SK-N-SH (cell line): ENCODE data around the gene IP6K1. TPM values are rescaled to one million over a fixed set of nuclear protein-coding genes. Genes with fewer than 3 reads are reported as not detected.

Source experiments
- CTCF ChIA-PET: fragments of 300-600, 350-600 bp; formaldehyde crosslinking; extraction: SDS; loops from one replicate; lab custom pipeline; 2021; lab: Yijun Ruan, JAX
- POLR2A ChIA-PET: fragments of 350-600 bp; sonication (Branson Sonifier 250); formaldehyde crosslinking; extraction: SDS; loops from one replicate; lab custom pipeline; 2020; ENCODE audit warnings: antibody characterized with exemption, inconsistent platforms; lab: Yijun Ruan, JAX
- DNase-seq: peaks from one replicate; pipeline ENCODE4 v3.0.0; 2012
- H2AFZ ChIP-seq: fragments of 200-600 bp; sonication (generic); 2 replicates; pipeline ENCODE4 v1.8.1; 2016; ENCODE audit warnings: antibody characterized with exemption, mild to moderate bottlenecking, low read depth
- H3F3A ChIP-seq: fragments of 200-600 bp; sonication (generic); replicated peaks from 2 replicates; pipeline ENCODE3; 2016; ENCODE audit warnings: antibody characterized with exemption, mild to moderate bottlenecking; ENCODE audit not compliant: insufficient read depth
- H3K27ac ChIP-seq, 2 experiments: fragments of 200-500 bp in 1 of 2; fragments of 200-600 bp in 1 of 2; sonication (Bioruptor generic) in 1 of 2; sonication (generic), shearing (Covaris generic) in 1 of 2; 2 replicates each; pipeline versions ENCODE4 v1.5.1 to v1.6.1; 2014 to 2016; ENCODE audit warnings: low read depth in 2 of 2, inconsistent platforms in 1 of 2, low read length in 1 of 2, mild to moderate bottlenecking in 1 of 2, mixed read lengths in 1 of 2
- H3K27me3 ChIP-seq: fragments of 200-600 bp; sonication (generic), shearing (Covaris generic); 2 replicates; pipeline ENCODE4 v1.6.1; 2016; ENCODE audit warnings: mixed run types; ENCODE audit not compliant: insufficient read depth
- H3K36me3 ChIP-seq, 2 experiments: fragments of 200-500 bp in 1 of 2; fragments of 200-600 bp in 1 of 2; sonication (Bioruptor generic) in 1 of 2; sonication (generic) in 1 of 2; replicated peaks in 1 of 2; 2 replicates each; pipeline versions ENCODE3 to v1.5.1; 2014 to 2016; ENCODE audit warnings: low read length in 1 of 2, mild to moderate bottlenecking in 1 of 2; ENCODE audit not compliant: insufficient read depth in 2 of 2, control insufficient read depth in 1 of 2
- H3K4me1 ChIP-seq, 2 experiments: fragments of 200-500 bp in 1 of 2; fragments of 200-600 bp in 1 of 2; sonication (Bioruptor generic) in 1 of 2; sonication (generic), shearing (Covaris generic) in 1 of 2; 2 replicates each; pipeline versions ENCODE4 v1.5.1 to v1.6.1; 2014 to 2016; ENCODE audit warnings: low read depth in 1 of 2, low read length in 1 of 2, mixed run types in 1 of 2; ENCODE audit not compliant: insufficient read depth in 2 of 2, control insufficient read depth in 1 of 2
- H3K4me2 ChIP-seq: fragments of 200-600 bp; sonication (generic), shearing (Covaris generic); 2 replicates; pipeline ENCODE4 v1.6.1; 2017; ENCODE audit warnings: mixed run types
- H3K4me3 ChIP-seq, 2 experiments: fragments of 200-500 bp in 1 of 2; fragments of 200-600 bp in 1 of 2; sonication (Bioruptor generic) in 1 of 2; sonication (generic), shearing (Covaris generic) in 1 of 2; 2 replicates each; pipeline versions ENCODE4 v1.5.1 to v1.8.1; 2014 to 2016; ENCODE audit warnings: low read depth in 2 of 2, inconsistent platforms in 1 of 2, low read length in 1 of 2, mild to moderate bottlenecking in 1 of 2, mixed read lengths in 1 of 2, moderate library complexity in 1 of 2
- H3K79me2 ChIP-seq: fragments of 200-600 bp; sonication (generic); 2 replicates; pipeline ENCODE4 v1.8.1; 2017; ENCODE audit warnings: mild to moderate bottlenecking; ENCODE audit not compliant: insufficient read depth
- H3K9ac ChIP-seq: fragments of 200-600 bp; sonication (generic); 2 replicates; pipeline ENCODE4 v1.6.1; 2017; ENCODE audit warnings: mixed run types
- H3K9me2 ChIP-seq: fragments of 200-600 bp; sonication (generic); 2 replicates; pipeline ENCODE4 v1.6.1; 2017; ENCODE audit warnings: mixed run types
- H3K9me3 ChIP-seq: fragments of 200-600 bp; sonication (generic); 2 replicates; pipeline ENCODE4 v1.6.1; 2017; ENCODE audit warnings: mixed run types, mild to moderate bottlenecking, moderate library complexity
- H4K20me1 ChIP-seq: fragments of 200-600 bp; sonication (generic); 2 replicates; pipeline ENCODE4 v1.6.1; 2017; ENCODE audit warnings: mild to moderate bottlenecking, mixed run types; ENCODE audit not compliant: insufficient read depth
- CHD2 ChIP-seq: fragments of 150-350 bp; IDR thresholded peaks from 2 replicates; pipeline ENCODE4 v1.6.1; 2018; ENCODE audit warnings: low read length; ENCODE audit not compliant: partially characterized antibody
- ELF1 ChIP-seq: IDR thresholded peaks from 2 replicates; pipeline ENCODE4 v1.4.0; 2012
- EP300 ChIP-seq, 2 experiments: IDR thresholded peaks; 2 replicates each; pipeline versions ENCODE4 v1.4.0 to v1.6.1; 2012; ENCODE audit warnings: borderline replicate concordance in 1 of 2, low read depth in 1 of 2, low read length in 1 of 2
- EZH2phosphoT487 ChIP-seq: fragments of 200-600 bp; sonication (generic); IDR thresholded peaks from 2 replicates; pipeline ENCODE4 v1.6.1; 2017; ENCODE audit warnings: low read depth, mixed run types, mild to moderate bottlenecking, antibody characterized with exemption, moderate library complexity, borderline replicate concordance
- FOXJ3 ChIP-seq: sonication (generic); formaldehyde crosslinking; IDR thresholded peaks from 2 replicates; pipeline ENCODE4 v1.5.1; 2020; ENCODE audit warnings: mild to moderate bottlenecking, missing genetic modification reagents
- GATA2 ChIP-seq: sonication (generic); formaldehyde crosslinking; IDR thresholded peaks from 2 replicates; pipeline ENCODE4 v1.5.0; 2020; ENCODE audit warnings: mild to moderate bottlenecking, missing genetic modification reagents
- MAX ChIP-seq: IDR thresholded peaks from 2 replicates; pipeline ENCODE4 v1.4.0; 2012; ENCODE audit warnings: low read depth
- MEF2A ChIP-seq: IDR thresholded peaks from 2 replicates; pipeline ENCODE4 v1.4.0; 2012; ENCODE audit warnings: low read depth, borderline replicate concordance
- MXI1 ChIP-seq: IDR thresholded peaks from 2 replicates; pipeline ENCODE4 v1.6.1; 2012; ENCODE audit warnings: mild to moderate bottlenecking, low read depth, low read length, improper control_type of control experiment
- POLR2AphosphoS5 ChIP-seq: IDR thresholded peaks from 2 replicates; pipeline ENCODE4 v1.6.1; 2012; ENCODE audit warnings: low read depth, low read length
- RCOR1 ChIP-seq: fragments of 150-350 bp; IDR thresholded peaks from 2 replicates; pipeline ENCODE4 v1.6.1; 2017; ENCODE audit warnings: antibody characterized with exemption, low read length
- TAF1 ChIP-seq: IDR thresholded peaks from 2 replicates; pipeline ENCODE4 v1.6.1; 2012; ENCODE audit warnings: low read depth, mild to moderate bottlenecking, low read length, moderate library complexity, borderline replicate concordance
- TCF12 ChIP-seq: IDR thresholded peaks from 2 replicates; pipeline ENCODE4 v1.4.0; 2012
- USF1 ChIP-seq: IDR thresholded peaks from 2 replicates; pipeline ENCODE4 v1.4.0; 2012; ENCODE audit warnings: low read depth, borderline replicate concordance
- WGBS: methylation state at CpG from one replicate; pipeline ENCODE4 v1.1.6; 2017; ENCODE audit warnings: low lambda C conversion rate; 5-methylcytosine and 5-hydroxymethylcytosine counted together
- polyA plus RNA-seq, 3 experiments: library from polyadenylated mRNA; depleted of rRNA; stranded (reverse); fragments of >200 nt; gene quantifications; 2 replicates each; pipeline ENCODE4 v1.2.3, GENCODE V29; 2012
- TF ChIP-seq, protein P1 (sequence below): IDR thresholded peaks from 2 replicates; pipeline ENCODE4; 2012

The IP6K1 gene
- polyA plus RNA-seq, 1 of the 3 experiments (the other 2 are of a cell fraction): 23.3 TPM

GRCh38 chr3:49727924-49728361 is 58.4 kb downstream of the IP6K1 start (continued):
- TF ChIP-seq, protein P1, sequence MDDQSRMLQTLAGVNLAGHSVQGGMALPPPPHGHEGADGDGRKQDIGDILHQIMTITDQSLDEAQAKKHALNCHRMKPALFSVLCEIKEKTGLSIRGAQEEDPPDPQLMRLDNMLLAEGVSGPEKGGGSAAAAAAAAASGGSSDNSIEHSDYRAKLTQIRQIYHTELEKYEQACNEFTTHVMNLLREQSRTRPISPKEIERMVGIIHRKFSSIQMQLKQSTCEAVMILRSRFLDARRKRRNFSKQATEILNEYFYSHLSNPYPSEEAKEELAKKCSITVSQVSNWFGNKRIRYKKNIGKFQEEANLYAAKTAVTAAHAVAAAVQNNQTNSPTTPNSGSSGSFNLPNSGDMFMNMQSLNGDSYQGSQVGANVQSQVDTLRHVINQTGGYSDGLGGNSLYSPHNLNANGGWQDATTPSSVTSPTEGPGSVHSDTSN: no peak
- TF ChIP-seq POLR2AphosphoS5: no peak
- TF ChIP-seq MXI1: no peak

DNA sequence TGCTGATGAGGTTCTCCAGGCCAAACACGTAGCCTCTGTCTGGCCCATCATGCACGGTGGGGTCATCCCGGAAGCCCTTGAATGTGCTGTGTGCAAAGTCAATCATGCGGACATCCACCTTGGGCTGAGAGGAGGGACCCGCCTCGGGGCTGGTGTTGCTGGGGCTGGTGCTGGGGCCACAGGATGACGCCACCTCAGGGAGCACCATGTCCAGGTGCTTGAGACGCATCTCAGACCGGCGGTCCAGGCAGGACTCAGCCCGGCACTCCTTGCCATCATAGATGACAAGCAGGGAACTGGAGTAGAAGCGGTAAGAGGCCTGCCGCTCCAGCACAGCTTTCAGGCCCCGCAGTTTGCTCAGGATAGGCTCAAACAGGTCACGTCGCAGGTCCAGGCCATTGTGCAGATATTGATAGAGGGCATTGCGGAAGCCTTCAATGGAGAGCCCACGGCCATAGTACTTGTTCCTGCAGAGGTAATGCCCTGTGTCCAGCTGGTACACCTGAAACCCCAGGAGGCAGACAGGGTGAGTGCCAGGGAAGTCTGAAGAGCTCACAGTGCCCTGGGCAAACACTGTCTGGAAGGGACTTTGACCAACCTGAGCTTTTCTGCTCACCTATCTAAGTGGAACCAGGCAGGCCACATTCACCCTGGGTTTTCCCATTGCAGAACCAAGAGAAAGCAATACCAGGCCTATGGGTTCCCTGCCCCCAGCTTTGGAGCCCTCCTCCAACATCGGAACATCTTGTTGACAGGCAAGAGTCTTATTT is 59.0 kb downstream of the IP6K1 start:
- Histone ChIP-seq H2AFZ (no peak overlapping the region), H3K4me1 (peaks cover 8 to 18% of the 10 kb centered on the region in 2 experiments; a peak in 2 of 4 replicates), H3K27me3 (no peaks in the 10 kb centered on the region), H3K4me2 (no peak overlapping the region), H3K9ac (no peak overlapping the region), H3F3A (peaks cover 9% of the 10 kb centered on the region), H3K36me3 (peaks cover 20 to 42% of the 10 kb centered on the region in 2 experiments), H3K79me2 (peaks cover 14% of the 10 kb centered on the region), H3K27ac (no peak overlapping the region), H3K9me2 (no peaks in the 10 kb centered on the region), H4K20me1 (no peaks in the 10 kb centered on the region), H3K4me3 (no peak overlapping the region), H3K9me3 (no peaks in the 10 kb centered on the region)
- ChIA-PET CTCF (interaction anchor here (1.1 kb wide), 1 partner anchor 24 kb away, joined by 4 read pairs; no protein-coding TSS in a partner anchor), POLR2A (no interaction called here)
- 99% methylated on average over 13 of the region's 19 CpGs for whole genome bisulfite sequencing
- TF ChIP-seq USF1 (no peak), MEF2A (no peak), EZH2phosphoT487 (no peak), GATA2 (CRISPR knock-in tag) (no peak)
- DNase-seq: no peak

DNA sequence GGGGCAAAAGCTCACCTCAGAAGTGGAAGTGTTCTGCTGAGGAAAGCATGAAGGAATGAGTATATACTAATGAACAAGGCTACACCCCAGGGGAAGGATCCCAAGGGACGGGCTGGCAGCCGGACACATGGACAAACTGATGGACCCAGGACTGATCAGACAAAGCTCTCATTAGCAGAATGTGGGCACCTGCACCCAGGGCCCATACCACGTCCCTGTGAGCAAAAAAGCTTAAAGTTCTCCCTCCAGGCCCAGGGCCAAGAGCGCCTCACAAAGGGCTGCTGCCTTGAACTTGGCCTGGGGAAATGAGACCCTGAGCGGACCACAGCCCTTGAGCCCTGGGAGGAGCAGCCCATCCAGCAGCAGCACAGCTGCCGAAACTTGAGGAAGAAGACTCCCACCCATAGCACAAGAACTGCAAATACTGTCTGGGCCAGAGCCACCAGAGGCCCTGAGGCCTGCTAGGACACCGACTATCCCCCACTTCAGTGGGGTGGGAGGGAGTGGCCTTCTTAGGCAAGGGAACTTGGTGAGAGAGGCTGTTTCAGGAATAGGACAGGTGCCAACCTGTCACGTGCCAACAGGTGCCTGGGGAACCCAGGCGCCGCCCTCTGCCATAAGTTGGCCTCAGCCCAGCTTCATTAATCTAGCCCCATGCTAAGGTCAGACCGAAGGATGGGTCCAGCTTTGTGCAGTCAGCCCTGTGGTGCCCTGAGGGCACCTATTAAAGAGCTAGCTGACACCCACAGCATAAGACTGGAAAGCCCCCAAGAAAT is 60.2 kb downstream of the IP6K1 start:
- Histone ChIP-seq H3K4me2 (no peak overlapping the region), H3K4me1 (peaks cover 8 to 20% of the 10 kb centered on the region in 2 experiments; a peak in 2 of 4 replicates), H3F3A (peaks cover 9% of the 10 kb centered on the region), H3K27me3 (no peaks in the 10 kb centered on the region), H3K36me3 (peaks cover 11 to 46% of the 10 kb centered on the region in 2 experiments), H3K9me3 (no peaks in the 10 kb centered on the region), H4K20me1 (no peaks in the 10 kb centered on the region), H3K9me2 (no peaks in the 10 kb centered on the region), H3K79me2 (peaks cover 15% of the 10 kb centered on the region), H3K27ac (no peak overlapping the region), H3K4me3 (no peak overlapping the region), H2AFZ (no peak overlapping the region), H3K9ac (no peak overlapping the region)
- TF ChIP-seq MAX (no peak), TAF1 (no peak), TCF12 (no peak), ELF1 (no peak), FOXJ3 (CRISPR knock-in tag) (no peak), CHD2 (no peak), MEF2A (no peak), RCOR1 (no peak), EP300 (IDR thresholded peaks at IDR 0.05; ENCODE audit: borderline replicate concordance in 1 of 2, low read depth in 1 of 2, low read length in 1 of 2) (no peak)
- WGBS: 94% methylated on average over 11 of the region's 11 CpGs
- CTCF ChIA-PET: interaction anchor here (0.7 to 2.7 kb wide), 5 partner anchors 15 to 186 kb away, joined by 3 to 12 read pairs (median 3); no protein-coding TSS in a partner anchor
- POLR2A ChIA-PET: no interaction called here
- DNase-seq: no peak
